ENCODE data around the gene AIG1.

- no peak for TF ChIP-seq EZH2phosphoT487 (IDR thresholded peaks at IDR 0.05; ENCODE audit: borderline replicate concordance)
- no peak for TF ChIP-seq YY1 (IDR thresholded peaks at IDR 0.05; ENCODE audit: extremely low read depth, insufficient replicate concordance, low read depth, low read length)
- no peak for TF ChIP-seq JUND (IDR thresholded peaks at IDR 0.05)
- no peak for TF ChIP-seq POLR2AphosphoS5 (IDR thresholded peaks at IDR 0.05; ENCODE audit: low read depth, low read length)
- no peak for TF ChIP-seq CTCF (IDR thresholded peaks at IDR 0.05 in 2 of 3, conservative IDR thresholded peaks at IDR 0.05 in 1 of 3; ENCODE audit: borderline replicate concordance in 1 of 3, insufficient read depth in 1 of 3, low read depth in 2 of 3, low read length in 2 of 3)
- no peak for TF ChIP-seq SIN3A (IDR thresholded peaks at IDR 0.05; ENCODE audit: low read depth)
- no peak for TF ChIP-seq ELF1 (IDR thresholded peaks at IDR 0.05; ENCODE audit: borderline replicate concordance, low read depth)
- no peak for TF ChIP-seq POLR2A (IDR thresholded peaks at IDR 0.05; ENCODE audit: borderline replicate concordance, extremely low read depth, insufficient read depth, insufficient read length)
- no peak for TF ChIP-seq MAX (IDR thresholded peaks at IDR 0.05)
- TF ChIP-seq ATF3 (IDR thresholded peaks at IDR 0.05), result no peak
- TF ChIP-seq REST (IDR thresholded peaks at IDR 0.05; ENCODE audit: low read depth), result no peak
- TF ChIP-seq RAD21 (IDR thresholded peaks at IDR 0.05; ENCODE audit: low read depth), result no peak
- no peak for TF ChIP-seq EZH2 (IDR thresholded peaks at IDR 0.05)
- TF ChIP-seq SRF (IDR thresholded peaks at IDR 0.05; ENCODE audit: low read depth), result no peak
These were observed 106.5 kb downstream of the AIG1 start for GRCh38 chr6:143167224-143167623.
